Endothelial cell of umbilical vein (primary cell): ENCODE results near the gene JAKMIP3. TPM values are rescaled to one million over a fixed set of nuclear protein-coding genes. Genes with fewer than 3 reads are reported as not detected.

Source experiments
- BruUV-seq: library from RNA; stranded (reverse); fragments of 400-500 nt; replicated peaks from 2 replicates; lab custom pipeline; 2021; lab: Mats Ljungman, UMichigan
- CTCF ChIA-PET: fragments of 300-600, 350-600 bp; sonication (Branson Sonifier 250); formaldehyde crosslinking; loops from one replicate; lab custom pipeline; 2021; ENCODE audit warnings: antibody characterized with exemption, inconsistent platforms; lab: Charles Lee
- POLR2A ChIA-PET: fragments of 300-600, 350-600 bp; sonication (Branson Sonifier 250); formaldehyde crosslinking; loops from one replicate; lab custom pipeline; 2021; ENCODE audit warnings: antibody characterized with exemption, inconsistent platforms; lab: Charles Lee
- DNase-seq: peaks from one replicate; pipeline ENCODE4 v3.0.0-alpha.2; 2011; ENCODE audit warnings: low read depth, low spot score
- FAIRE-seq: peaks from 2 replicates; lab custom pipeline; 2011; peaks lifted over from hg19 to GRCh38; lab: Jason Lieb, UNC
- H2AFZ ChIP-seq: 2 replicates; pipeline ENCODE4 v1.6.0; 2012; ENCODE audit warnings: low read depth, low read length, control low read depth, inconsistent platforms
- H3K27ac ChIP-seq: 2 replicates; pipeline ENCODE4 v1.5.1; 2011; ENCODE audit warnings: low read depth, mild to moderate bottlenecking, control low read depth, low read length, moderate library complexity; ENCODE audit not compliant: insufficient read depth
- H3K27me3 ChIP-seq, 2 experiments: 2 replicates each; pipeline versions ENCODE4 v1.6.0 to v1.6.1; 2011; ENCODE audit warnings: low read length in 2 of 2, mixed read lengths in 1 of 2; ENCODE audit not compliant: control insufficient read depth in 2 of 2, insufficient read depth in 2 of 2
- H3K36me3 ChIP-seq, 2 experiments: 2 replicates in 1 of 2; 3 replicates in 1 of 2; pipeline ENCODE4 v1.5.1; 2011; ENCODE audit warnings: low read length in 2 of 2, mild to moderate bottlenecking in 1 of 2, moderate library complexity in 1 of 2; ENCODE audit not compliant: control insufficient read depth in 2 of 2, insufficient read depth in 2 of 2; ENCODE audit errors: extremely low read depth in 1 of 2
- H3K4me1 ChIP-seq: 3 replicates; pipeline ENCODE4 v1.5.1; 2011; ENCODE audit warnings: mild to moderate bottlenecking, low read length; ENCODE audit not compliant: control insufficient read depth, insufficient read depth; ENCODE audit errors: extremely low read depth
- H3K4me2 ChIP-seq: 2 replicates; pipeline ENCODE4 v1.6.1; 2011; ENCODE audit warnings: low read length, control low read depth, mixed read lengths; ENCODE audit not compliant: insufficient read depth
- H3K4me3 ChIP-seq, 3 experiments: fragments of 200-600 bp in 1 of 3; sonication (generic), shearing (Covaris generic) in 1 of 3; replicated peaks in 1 of 3; 2 replicates each; pipeline ENCODE4 v1.5.1; 2011 to 2016; ENCODE audit warnings: control low read depth in 3 of 3, low read length in 3 of 3, mild to moderate bottlenecking in 2 of 3, inconsistent platforms in 1 of 3, low read depth in 1 of 3, moderate library complexity in 1 of 3; ENCODE audit not compliant: insufficient read depth in 1 of 3
- H3K79me2 ChIP-seq: 2 replicates; pipeline ENCODE4 v1.6.0; 2012; ENCODE audit warnings: low read length, inconsistent platforms; ENCODE audit not compliant: control insufficient read depth, insufficient read depth
- H3K9ac ChIP-seq: replicated peaks from 2 replicates; pipeline ENCODE3; 2011; ENCODE audit warnings: low read length, control low read depth; ENCODE audit not compliant: insufficient read depth; ENCODE audit errors: extremely low read depth
- H3K9me1 ChIP-seq: replicated peaks from 3 replicates; pipeline ENCODE4 v1.6.0; 2011; ENCODE audit warnings: mild to moderate bottlenecking, low read length; ENCODE audit not compliant: control insufficient read depth, insufficient read depth; ENCODE audit errors: extremely low read depth
- H3K9me3 ChIP-seq: replicated peaks from 2 replicates; pipeline ENCODE4 v1.5.1; 2012; ENCODE audit warnings: low read length, inconsistent platforms; ENCODE audit not compliant: control insufficient read depth, insufficient read depth
- H4K20me1 ChIP-seq: replicated peaks from 2 replicates; pipeline ENCODE3; 2011; ENCODE audit warnings: mild to moderate bottlenecking, low read length; ENCODE audit not compliant: control insufficient read depth, insufficient read depth; ENCODE audit errors: extremely low read depth
- EZH2 ChIP-seq: IDR thresholded peaks from 2 replicates; pipeline ENCODE4 v1.6.1; 2012; ENCODE audit warnings: borderline replicate concordance, low read depth, mild to moderate bottlenecking, moderate library complexity, low read length, inconsistent platforms; ENCODE audit not compliant: severe bottlenecking
- FOS ChIP-seq: IDR thresholded peaks from 2 replicates; pipeline ENCODE4 v1.6.1; 2011; ENCODE audit warnings: mild to moderate bottlenecking, low read length, moderate library complexity, borderline replicate concordance; ENCODE audit not compliant: insufficient read depth
- GATA2 ChIP-seq: IDR thresholded peaks from 2 replicates; pipeline ENCODE4 v1.7.0; 2011; ENCODE audit warnings: low read depth, mild to moderate bottlenecking, moderate library complexity, mixed read lengths, low read length; ENCODE audit not compliant: insufficient read length, insufficient read depth
- JUN ChIP-seq: IDR thresholded peaks from 2 replicates; pipeline ENCODE4 v1.6.1; 2011; ENCODE audit warnings: borderline replicate concordance, low read depth; ENCODE audit not compliant: insufficient read length, insufficient read depth
- MAX ChIP-seq: IDR thresholded peaks from 2 replicates; pipeline ENCODE4 v1.6.1; 2011; ENCODE audit not compliant: insufficient read depth, insufficient read length
- MYC ChIP-seq: IDR thresholded peaks from one replicate; pipeline ENCODE4 v1.6.1; 2011; ENCODE audit warnings: mild to moderate bottlenecking, low read depth, low read length
- POLR2A ChIP-seq: IDR thresholded peaks from 2 replicates; pipeline ENCODE4 v1.6.1; 2012; ENCODE audit warnings: low read depth, mild to moderate bottlenecking, control low read depth, low read length
- POLR2AphosphoS5 ChIP-seq: IDR thresholded peaks from 2 replicates; pipeline ENCODE4 v1.6.1; 2012; ENCODE audit warnings: low read depth, mild to moderate bottlenecking, control low read depth, low read length, moderate library complexity; ENCODE audit not compliant: insufficient read depth
- dilution Hi-C: fragments of 300-500 bp; cut with MboI; formaldehyde crosslinking; loops from one replicate; pipeline ENCODE4 v1.15.0; 2019; ENCODE audit warnings: low sequenced_read_pairs; ENCODE audit not compliant: extremely low pct_ligation_motif_present
- intact Hi-C: fragments of 100-400 bp; cut with micrococcal nuclease; formaldehyde crosslinking; loops from one replicate; pipeline ENCODE4 v1.10.0; 2022
- polyA plus RNA-seq, 4 experiments: library from polyadenylated mRNA; depleted of rRNA in 3 of 4; stranded (reverse) in 3 of 4; unstranded in 1 of 4; fragments of >200 nt; gene quantifications; 2 replicates each; pipeline versions ENCODE4 v1.2.1 to v1.2.3, GENCODE V29; 2011 to 2012; ENCODE audit warnings: missing spikeins in 1 of 4
- total RNA-seq: library from RNA; stranded (reverse); gene quantifications from 2 replicates; pipeline ENCODE4 v1.2.3, GENCODE V29; 2021
- TF ChIP-seq, protein P1 (sequence below), 2 donors: IDR thresholded peaks; 1 replicate in 1 of 2; 2 replicates in 1 of 2; pipeline ENCODE4 v1.5.1; 2011; ENCODE audit warnings: low read length in 2 of 2, mild to moderate bottlenecking in 2 of 2, moderate library complexity in 2 of 2, control low read depth in 1 of 2, inconsistent platforms in 1 of 2, low read depth in 1 of 2; ENCODE audit not compliant: insufficient read depth in 1 of 2; ENCODE audit errors: extremely low read depth in 1 of 2

The JAKMIP3 gene
- total and polyA plus RNA-seq, 2 donors (not counting 3 experiments of a cell fraction or from before 2014, with no cell fraction given) = 0.01 TPM; not detected in 1

- H3K9ac ChIP-seq = no peak overlapping the region
- H3K4me2 ChIP-seq = no peak overlapping the region
- no peak for FAIRE-seq
- ChIA-PET POLR2A (no interaction called here), CTCF (no interaction called here)
- H3K79me2 ChIP-seq = no peaks in the 10 kb centered on the region
- H3K4me1 ChIP-seq = no peaks in the 10 kb centered on the region
- DNase-seq = no peak
- no TSS peak for BruUV-seq
- no peaks in the 10 kb centered on the region for H3K9me3 ChIP-seq
- intact Hi-C loops = no loop called here
- no peak overlapping the region for H3K27ac ChIP-seq
- H3K9me1 ChIP-seq = no peaks in the 10 kb centered on the region
- no peaks in the 10 kb centered on the region for H3K27me3 ChIP-seq
- no peak overlapping the region for H3K4me3 ChIP-seq
- no peaks in the 10 kb centered on the region for H4K20me1 ChIP-seq
- H3K36me3 ChIP-seq = no peaks in the 10 kb centered on the region
- TF ChIP-seq JUN (no peak), EZH2 (no peak), GATA2 (no peak), POLR2AphosphoS5 (no peak), MAX (no peak), FOS (no peak), POLR2A (no peak), MYC (no peak)
- TF ChIP-seq, protein P1, sequence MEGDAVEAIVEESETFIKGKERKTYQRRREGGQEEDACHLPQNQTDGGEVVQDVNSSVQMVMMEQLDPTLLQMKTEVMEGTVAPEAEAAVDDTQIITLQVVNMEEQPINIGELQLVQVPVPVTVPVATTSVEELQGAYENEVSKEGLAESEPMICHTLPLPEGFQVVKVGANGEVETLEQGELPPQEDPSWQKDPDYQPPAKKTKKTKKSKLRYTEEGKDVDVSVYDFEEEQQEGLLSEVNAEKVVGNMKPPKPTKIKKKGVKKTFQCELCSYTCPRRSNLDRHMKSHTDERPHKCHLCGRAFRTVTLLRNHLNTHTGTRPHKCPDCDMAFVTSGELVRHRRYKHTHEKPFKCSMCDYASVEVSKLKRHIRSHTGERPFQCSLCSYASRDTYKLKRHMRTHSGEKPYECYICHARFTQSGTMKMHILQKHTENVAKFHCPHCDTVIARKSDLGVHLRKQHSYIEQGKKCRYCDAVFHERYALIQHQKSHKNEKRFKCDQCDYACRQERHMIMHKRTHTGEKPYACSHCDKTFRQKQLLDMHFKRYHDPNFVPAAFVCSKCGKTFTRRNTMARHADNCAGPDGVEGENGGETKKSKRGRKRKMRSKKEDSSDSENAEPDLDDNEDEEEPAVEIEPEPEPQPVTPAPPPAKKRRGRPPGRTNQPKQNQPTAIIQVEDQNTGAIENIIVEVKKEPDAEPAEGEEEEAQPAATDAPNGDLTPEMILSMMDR (IDR thresholded peaks at IDR 0.05; ENCODE audit: extremely low read depth in 1 of 2, insufficient read depth in 1 of 2, low read depth in 1 of 2, low read length in 2 of 2) = no peak
- no peak overlapping the region for H2AFZ ChIP-seq
- dilution Hi-C loops = no loop called here
Measured at GRCh38 chr10:132068431-132069121, 2.8 kb downstream of the JAKMIP3 start.
